GM19351 (cell line): Measurements from ENCODE around the gene ABI1.
A peak's percentile ranks its signal among the peaks of the same experiment; 100 is the strongest.
"Not testable (repeated sequence)": the region's sequence is repeated elsewhere in the genome, so short reads cannot be mapped to it uniquely, and the experiment has no call there.

Experiments used
- ATAC-seq: cut with Tn5 transposase; IDR thresholded peaks from one replicate; pipeline ENCODE4 v1.9.1; 2021; ENCODE audit warnings: mild to moderate bottlenecking, moderate library complexity; ENCODE audit not compliant: unreplicated experiment

Gene ABI1

GRCh38 chr10:26805567-26806245 is 55.1 kb downstream of the ABI1 start:
- no peak for ATAC-seq

DNA sequence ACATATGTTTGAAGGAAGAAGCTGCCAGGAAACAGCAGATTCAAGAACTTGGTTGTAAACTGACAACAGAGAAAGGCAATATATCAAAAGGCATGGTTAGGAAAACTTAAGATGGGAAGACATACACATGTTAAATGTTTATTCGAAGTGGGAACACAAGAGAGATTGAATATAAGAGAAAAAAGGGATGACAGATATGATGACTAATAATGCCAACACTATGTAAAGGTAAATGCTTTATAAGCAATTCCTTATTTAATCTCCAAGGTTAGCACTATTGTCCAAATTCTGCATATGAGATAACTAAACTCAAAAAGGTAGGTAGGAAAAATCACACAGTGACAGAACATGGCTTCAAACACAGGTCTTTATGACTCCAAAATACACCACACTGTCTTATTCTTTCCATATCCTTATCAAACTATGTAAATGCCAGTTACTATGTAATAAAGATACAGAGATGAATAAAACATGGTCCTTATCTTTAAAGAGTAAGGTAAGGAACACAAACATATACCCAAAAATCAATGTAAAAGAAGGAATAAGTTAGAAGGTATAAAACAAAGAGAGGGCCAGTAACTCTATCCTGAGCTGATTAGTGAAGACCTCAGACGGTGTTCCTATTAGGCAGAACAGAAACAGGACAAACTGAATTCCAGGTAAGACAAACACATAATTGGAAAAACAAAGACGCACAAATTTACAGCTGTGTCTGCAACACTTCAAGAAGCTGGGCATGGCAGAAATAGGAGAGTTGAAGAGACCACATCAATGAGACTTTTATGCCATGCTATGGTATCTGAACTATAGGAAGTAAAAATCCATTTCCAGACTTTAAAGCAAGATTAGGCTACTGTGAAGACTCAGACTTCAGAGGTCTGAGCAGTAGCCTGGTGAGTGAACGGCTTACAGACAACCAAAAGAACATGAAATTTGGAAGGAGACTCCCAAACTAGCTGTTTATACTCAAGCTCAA is 56.1 kb downstream of the ABI1 start:
- no peak for ATAC-seq

GRCh38 chr10:26803849-26804248 is 56.9 kb downstream of the ABI1 start:
- ATAC-seq = no peak

DNA sequence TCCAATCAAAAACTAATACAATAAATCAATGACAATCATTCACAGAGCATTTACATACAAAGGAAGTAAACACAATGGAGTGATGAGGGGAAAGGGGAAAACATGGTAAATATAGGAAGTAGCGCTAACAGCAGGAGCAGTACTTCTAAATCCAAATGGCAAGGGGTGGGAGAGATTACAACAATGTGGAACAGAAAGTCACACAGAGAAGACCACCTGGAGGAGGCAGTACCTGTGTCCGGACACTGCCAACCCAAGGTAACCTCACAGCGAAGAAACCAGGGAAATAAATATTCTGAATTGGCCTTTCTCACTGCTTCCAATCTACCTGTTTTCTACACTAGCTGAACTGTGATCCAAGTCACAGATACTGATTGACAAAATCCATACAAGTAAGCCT is 58.2 kb downstream of the ABI1 start:
- ATAC-seq = no peak

DNA sequence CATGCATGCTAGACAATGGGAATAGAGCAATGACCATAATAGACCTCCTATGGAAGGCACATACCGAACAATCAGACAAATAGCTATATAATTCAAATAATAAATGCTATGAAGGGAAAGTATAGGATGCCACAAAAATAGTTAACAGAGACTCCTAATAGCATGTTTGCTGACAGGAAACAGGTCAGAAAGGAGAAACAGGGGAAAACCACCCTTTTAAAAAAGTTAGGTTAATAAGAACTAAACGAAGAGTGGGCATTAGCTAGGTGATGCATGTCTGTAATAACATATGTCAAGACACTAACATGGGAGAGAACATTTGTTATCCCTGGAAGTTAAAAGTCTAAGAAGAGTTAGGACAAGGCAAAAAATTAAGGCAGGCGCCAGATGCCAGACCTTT is 58.9 kb downstream of the ABI1 start:
- no peak for ATAC-seq

DNA sequence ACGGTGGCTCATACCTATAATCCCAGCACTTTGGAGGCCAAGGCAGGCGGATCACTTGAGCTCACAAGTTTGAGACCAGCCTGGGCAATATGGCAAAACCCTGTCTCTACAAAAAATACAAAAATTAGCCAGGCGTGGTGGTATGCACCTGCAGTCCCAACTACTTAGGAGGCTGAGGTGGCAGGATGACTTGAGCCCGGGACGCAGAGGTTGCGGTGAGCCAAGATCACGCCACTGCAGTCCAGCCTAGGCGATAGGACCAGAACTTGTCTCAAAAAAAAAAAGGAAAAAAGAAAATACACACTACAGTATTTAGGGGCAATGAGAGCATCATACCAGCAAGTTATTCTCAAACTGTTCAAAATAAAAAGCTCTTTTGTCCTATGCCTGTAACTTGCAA is 59.5 kb downstream of the ABI1 start:
- no peak for ATAC-seq

GRCh38 chr10:26800468-26800867 is 60.3 kb downstream of the ABI1 start:
- ATAC-seq = no peak

GRCh38 chr10:26799342-26799741 is 61.4 kb downstream of the ABI1 start:
- ATAC-seq = no peak

DNA sequence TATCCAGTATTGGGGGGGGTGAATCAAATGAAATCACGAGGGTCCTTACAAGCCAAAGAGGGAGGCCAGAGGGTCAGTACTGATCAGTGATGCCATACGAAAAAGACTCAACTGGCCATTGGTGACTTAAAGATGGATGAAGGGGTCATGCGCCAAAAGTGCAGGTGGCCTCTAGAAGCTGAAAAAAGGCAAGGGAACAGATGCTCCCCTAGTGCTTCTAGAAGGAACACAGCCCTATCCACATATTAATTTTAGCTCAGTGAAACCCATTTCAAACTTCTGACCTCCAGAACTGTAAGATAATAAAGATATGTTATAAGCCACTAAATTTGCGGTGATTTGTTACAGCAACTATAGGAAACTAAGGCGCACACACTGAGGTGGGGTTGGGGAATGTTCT is 62.5 kb downstream of the ABI1 start:
- ATAC-seq = no peak

GRCh38 chr10:26797340-26797739 is 63.4 kb downstream of the ABI1 start:
- ATAC-seq = no peak

DNA sequence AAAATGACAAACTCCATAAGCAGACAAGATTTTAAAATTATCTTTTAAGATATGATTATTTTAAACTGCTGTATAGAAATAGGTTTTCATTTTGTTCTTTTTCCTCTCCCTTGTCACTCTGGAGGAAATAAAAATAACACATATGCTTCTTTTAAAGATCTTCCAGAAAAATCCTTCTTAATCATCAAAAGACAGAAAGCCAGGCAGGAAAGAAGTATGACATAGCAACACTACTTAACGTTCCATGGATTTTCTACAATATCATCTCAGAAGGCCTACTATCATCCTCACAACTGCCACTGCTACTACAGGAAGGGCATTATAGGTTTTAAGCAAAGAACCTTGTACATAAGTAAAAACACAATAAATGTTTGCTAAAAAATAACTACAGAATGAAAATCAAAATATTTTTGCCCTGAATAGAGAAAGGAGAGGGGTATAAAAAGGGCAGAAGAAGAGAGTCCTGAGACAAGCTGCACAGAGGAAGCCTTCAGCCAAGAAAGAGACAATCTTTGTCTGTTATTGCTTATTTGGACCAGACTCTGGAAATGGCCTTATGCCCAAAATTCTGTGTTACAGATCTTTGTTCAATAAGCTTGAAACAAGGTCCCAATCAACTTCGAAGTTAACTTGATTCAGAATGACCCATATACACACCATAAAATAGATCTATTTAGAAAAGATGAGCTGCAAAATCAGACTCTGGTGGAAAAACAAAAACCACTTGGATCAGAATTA is 67.8 kb downstream of the ABI1 start:
- ATAC-seq = no peak

DNA sequence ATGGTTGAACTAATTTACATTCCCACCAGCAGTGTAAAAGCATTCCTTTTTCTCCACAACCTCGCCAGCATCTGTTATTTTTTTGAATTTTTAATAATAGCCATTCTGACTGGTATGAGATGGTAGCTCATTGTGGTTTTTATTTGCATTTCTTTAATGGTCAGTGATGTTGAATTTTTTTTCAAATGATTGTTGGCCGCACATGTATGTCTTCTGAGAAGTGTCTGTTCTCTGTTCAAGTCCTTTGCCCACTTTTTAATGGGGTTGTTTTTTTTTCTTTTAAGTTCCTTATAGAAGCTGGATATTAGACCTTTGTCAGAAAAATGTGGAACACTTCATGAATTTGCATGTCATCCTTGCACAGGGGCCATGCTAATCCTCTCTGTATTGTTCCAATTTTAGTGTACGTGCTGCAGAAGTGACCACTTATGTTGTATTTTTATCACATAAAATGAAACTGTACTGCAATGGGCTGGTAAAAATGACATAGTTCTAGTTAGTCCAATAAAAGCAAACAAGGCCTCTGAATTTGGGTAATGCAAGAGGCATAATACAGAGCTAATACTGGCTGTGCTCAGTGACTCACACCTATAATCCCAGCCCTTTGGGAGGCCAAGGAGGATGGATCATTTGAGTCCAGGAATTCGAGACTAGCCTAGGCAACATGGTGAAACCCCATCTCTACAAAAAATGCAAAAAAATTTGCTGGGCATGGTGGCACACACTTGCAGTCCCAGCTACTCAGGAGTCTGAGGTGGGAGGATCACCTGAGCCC is 70.3 kb downstream of the ABI1 start:
- ATAC-seq = no peak

- not testable (repeated sequence) for ATAC-seq
Observed at GRCh38 chr10:26789779-26790178, 71.0 kb downstream of the ABI1 start.

DNA sequence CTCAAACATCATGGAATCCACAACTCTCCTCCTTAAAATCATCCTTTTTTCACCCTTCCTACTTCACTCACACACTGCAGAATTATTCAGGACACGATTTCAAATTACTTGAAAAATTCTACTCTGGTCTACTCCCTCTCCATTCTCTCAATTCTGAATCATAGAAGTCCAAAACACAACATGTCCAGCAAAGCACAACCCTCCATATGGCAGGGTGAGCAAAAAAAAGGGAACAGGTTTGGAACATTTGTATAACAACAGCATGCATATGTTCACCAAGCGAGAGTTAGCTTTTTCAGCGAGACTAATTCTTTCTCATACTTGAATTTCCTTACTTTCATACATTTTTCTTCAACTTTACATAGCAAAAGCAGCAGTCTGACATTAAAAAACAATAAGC is 73.4 kb downstream of the ABI1 start:
- no peak for ATAC-seq

DNA sequence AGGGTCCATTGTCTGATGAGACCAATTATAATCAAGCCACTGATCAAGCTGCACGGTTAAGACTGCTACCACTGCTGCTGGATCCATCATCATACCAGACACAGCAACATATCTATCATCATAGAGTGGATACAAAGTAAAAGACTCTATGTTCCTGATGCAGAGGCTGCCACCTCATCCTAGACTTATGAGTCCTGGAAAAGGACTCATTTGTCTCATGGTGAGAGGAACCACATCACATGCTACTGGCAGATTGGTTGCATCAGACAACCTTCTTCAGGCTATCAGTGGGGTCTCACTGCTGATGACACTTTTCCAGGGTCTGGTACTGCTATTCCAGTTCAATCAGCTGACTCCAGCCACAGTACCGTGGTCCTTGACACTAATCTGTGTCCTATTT is 79.0 kb downstream of the ABI1 start:
- peak; percentile 1 for ATAC-seq

- ATAC-seq = peak; percentile 74
Observed at GRCh38 chr10:26780793-26781601, 79.8 kb downstream of the ABI1 start.

- ATAC-seq = peak; percentile 41
Observed at GRCh38 chr10:26780106-26780792, 80.5 kb downstream of the ABI1 start.

DNA sequence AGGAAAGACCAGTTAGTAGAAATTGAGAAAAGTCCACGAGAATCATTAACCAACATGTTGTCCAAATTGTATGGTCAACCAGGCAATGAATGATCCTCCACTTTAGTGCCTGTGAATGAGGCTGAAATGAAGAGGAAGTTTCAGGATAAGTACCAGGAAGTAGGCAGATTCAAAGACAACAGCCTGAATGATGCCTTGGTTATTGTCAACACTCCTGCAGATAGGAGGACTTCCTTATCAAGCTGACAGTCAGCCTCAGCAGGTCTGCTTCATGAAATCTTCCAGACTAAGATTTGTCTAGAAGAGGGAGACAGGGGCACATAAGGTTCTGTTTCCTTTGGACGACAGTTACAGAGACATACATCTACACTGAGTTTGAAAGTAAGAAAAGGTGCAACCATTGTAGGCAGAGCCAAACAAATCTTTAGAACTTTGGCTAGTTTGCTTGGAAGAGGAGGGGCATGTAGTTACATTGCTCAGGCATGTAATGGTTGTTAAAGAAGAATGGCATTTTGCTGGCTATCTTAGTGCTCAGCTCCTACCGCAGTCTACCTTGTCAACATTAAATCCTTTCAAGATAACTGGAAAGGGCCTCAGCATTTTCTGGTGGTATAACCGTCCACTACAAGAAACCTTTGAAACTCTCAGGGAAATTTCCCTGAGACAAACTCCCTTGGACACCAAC is 81.4 kb downstream of the ABI1 start:
- ATAC-seq = no peak

DNA sequence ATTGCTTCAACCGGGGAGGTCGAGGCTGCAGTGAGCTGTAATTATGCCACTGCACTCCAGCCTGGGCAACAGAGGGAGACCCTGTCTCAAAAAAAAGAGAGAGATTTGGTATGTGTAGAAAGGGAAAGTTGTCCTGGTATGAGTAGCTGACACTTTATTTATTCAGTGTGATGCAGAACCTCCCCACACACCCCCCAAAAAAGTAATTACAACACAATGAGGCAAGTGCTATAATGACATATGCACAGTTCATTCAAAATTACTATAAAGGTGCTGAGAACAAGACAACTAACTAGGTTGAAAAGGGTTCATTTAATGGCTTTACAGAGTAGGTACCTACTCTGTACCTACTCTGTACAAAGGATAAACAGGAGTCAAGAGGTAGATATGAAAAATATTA is 83.1 kb downstream of the ABI1 start:
- no peak for ATAC-seq
